Panc1 (cell line): ENCODE data around the gene ECT2L. TPM values are rescaled to one million over a fixed set of nuclear protein-coding genes. Genes with fewer than 3 reads are reported as not detected.

Source experiments
- ATAC-seq: fragments of 200-7000 bp; cut with Tn5 transposase; 2 replicates; pipeline ENCODE4 v1.9.1; 2020; ENCODE audit warnings: mild to moderate bottlenecking, moderate library complexity
- Bru-seq: library from RNA; stranded (reverse); fragments of 400-500 nt; gene quantifications from one replicate; lab custom pipeline; 2021; lab: Mats Ljungman, UMichigan
- BruChase-seq, 2 experiments: library from RNA; stranded (reverse); fragments of 400-500 nt; gene quantifications; one replicate each; lab custom pipeline; 2021; lab: Mats Ljungman, UMichigan
- BruUV-seq: library from RNA; stranded (reverse); fragments of 400-500 nt; replicated peaks from 2 replicates; lab custom pipeline; 2021; lab: Mats Ljungman, UMichigan
- CTCF ChIA-PET: fragments of 300-600 bp; sonication (Branson Sonifier 250); formaldehyde crosslinking; loops from one replicate; lab custom pipeline; 2022; ENCODE audit warnings: antibody characterized with exemption; lab: Charles Lee
- POLR2A ChIA-PET: fragments of 300-600 bp; sonication (Branson Sonifier 250); formaldehyde crosslinking; loops from one replicate; lab custom pipeline; 2022; ENCODE audit warnings: antibody characterized with exemption; lab: Charles Lee
- DNase-seq: peaks from one replicate; pipeline ENCODE4 v3.0.0-alpha.2; 2010; ENCODE audit warnings: low read depth, low spot score
- H3K27ac ChIP-seq: 2 replicates; pipeline ENCODE4 v1.5.1; 2011; ENCODE audit warnings: mild to moderate bottlenecking, low read length, inconsistent platforms
- H3K27me3 ChIP-seq: fragments of 200-500 bp; sonication (Bioruptor generic); 2 replicates; pipeline ENCODE4 v1.6.0; 2014; ENCODE audit warnings: low read length, inconsistent platforms; ENCODE audit not compliant: control insufficient read depth, insufficient read depth
- H3K36me3 ChIP-seq: fragments of 200-500 bp; sonication (Bioruptor generic); 2 replicates; pipeline ENCODE4 v1.5.1; 2014; ENCODE audit warnings: inconsistent platforms, mild to moderate bottlenecking, low read length, moderate library complexity; ENCODE audit not compliant: control insufficient read depth, insufficient read depth
- H3K4me1 ChIP-seq: 2 replicates; pipeline ENCODE4 v1.5.1; 2011; ENCODE audit warnings: inconsistent platforms, mild to moderate bottlenecking, low read length, moderate library complexity; ENCODE audit not compliant: control insufficient read depth, insufficient read depth
- H3K4me3 ChIP-seq, 2 experiments: 2 replicates each; pipeline ENCODE4 v1.5.1; 2011 to 2012; ENCODE audit warnings: low read depth in 2 of 2, low read length in 2 of 2, mild to moderate bottlenecking in 2 of 2, inconsistent platforms in 1 of 2, moderate library complexity in 1 of 2
- H3K9me3 ChIP-seq: fragments of 200-500 bp; sonication (Bioruptor generic); 2 replicates; pipeline ENCODE4 v1.5.1; 2014; ENCODE audit warnings: low read depth, mild to moderate bottlenecking, inconsistent platforms, low read length, moderate library complexity; ENCODE audit not compliant: control insufficient read depth, insufficient read depth
- POLR2AphosphoS5 ChIP-seq: IDR thresholded peaks from 2 replicates; pipeline ENCODE4 v1.6.1; 2012; ENCODE audit warnings: mild to moderate bottlenecking, low read depth, low read length, moderate library complexity
- REST ChIP-seq, 2 experiments: IDR thresholded peaks; 2 replicates each; pipeline ENCODE4 v1.6.1; 2011 to 2012; ENCODE audit warnings: low read depth in 2 of 2, control low read depth in 1 of 2, low read length in 1 of 2, mild to moderate bottlenecking in 1 of 2, moderate library complexity in 1 of 2; ENCODE audit not compliant: insufficient read depth in 1 of 2
- SIN3A ChIP-seq: IDR thresholded peaks from 2 replicates; pipeline ENCODE4 v1.6.1; 2012; ENCODE audit warnings: low read depth, mild to moderate bottlenecking, low read length, moderate library complexity, borderline replicate concordance; ENCODE audit not compliant: insufficient read depth
- TCF7L2 ChIP-seq: IDR thresholded peaks from 2 replicates; pipeline ENCODE4 v1.6.1; 2011; ENCODE audit warnings: mild to moderate bottlenecking, low read depth, low read length, inconsistent platforms
- in situ Hi-C: cut with HindIII; loops from 2 replicates; pipeline ENCODE4 v1.10.0; 2016; ENCODE audit warnings: low sequenced_read_pairs, low pct_unique_long_range_greater_than_20kb
- intact Hi-C: fragments of 100-400 bp; cut with micrococcal nuclease; formaldehyde crosslinking; loops from one replicate; pipeline ENCODE4 v1.10.0; 2022; ENCODE audit not compliant: unreplicated experiment
- long read RNA-seq: library from polyadenylated mRNA; unstranded; transcript quantifications from one replicate; pipeline ENCODE4 v2.0.0, GENCODE V29; 2021; ENCODE audit not compliant: unreplicated experiment
- polyA plus RNA-seq: library from polyadenylated mRNA; unstranded; fragments of >200 nt; gene quantifications from one replicate; pipeline ENCODE4 v1.2.1, GENCODE V29; 2012; ENCODE audit warnings: missing spikeins; ENCODE audit not compliant: insufficient read length
- total RNA-seq: library from RNA; stranded (reverse); gene quantifications from one replicate; pipeline ENCODE4 v1.2.1, GENCODE V29; 2021; ENCODE audit not compliant: unreplicated experiment
- TF ChIP-seq, protein P1 (sequence below): fragments of 450-650 bp; IDR thresholded peaks from 2 replicates; pipeline ENCODE4 v1.5.1; 2017; ENCODE audit warnings: mild to moderate bottlenecking

The ECT2L gene, protein sequence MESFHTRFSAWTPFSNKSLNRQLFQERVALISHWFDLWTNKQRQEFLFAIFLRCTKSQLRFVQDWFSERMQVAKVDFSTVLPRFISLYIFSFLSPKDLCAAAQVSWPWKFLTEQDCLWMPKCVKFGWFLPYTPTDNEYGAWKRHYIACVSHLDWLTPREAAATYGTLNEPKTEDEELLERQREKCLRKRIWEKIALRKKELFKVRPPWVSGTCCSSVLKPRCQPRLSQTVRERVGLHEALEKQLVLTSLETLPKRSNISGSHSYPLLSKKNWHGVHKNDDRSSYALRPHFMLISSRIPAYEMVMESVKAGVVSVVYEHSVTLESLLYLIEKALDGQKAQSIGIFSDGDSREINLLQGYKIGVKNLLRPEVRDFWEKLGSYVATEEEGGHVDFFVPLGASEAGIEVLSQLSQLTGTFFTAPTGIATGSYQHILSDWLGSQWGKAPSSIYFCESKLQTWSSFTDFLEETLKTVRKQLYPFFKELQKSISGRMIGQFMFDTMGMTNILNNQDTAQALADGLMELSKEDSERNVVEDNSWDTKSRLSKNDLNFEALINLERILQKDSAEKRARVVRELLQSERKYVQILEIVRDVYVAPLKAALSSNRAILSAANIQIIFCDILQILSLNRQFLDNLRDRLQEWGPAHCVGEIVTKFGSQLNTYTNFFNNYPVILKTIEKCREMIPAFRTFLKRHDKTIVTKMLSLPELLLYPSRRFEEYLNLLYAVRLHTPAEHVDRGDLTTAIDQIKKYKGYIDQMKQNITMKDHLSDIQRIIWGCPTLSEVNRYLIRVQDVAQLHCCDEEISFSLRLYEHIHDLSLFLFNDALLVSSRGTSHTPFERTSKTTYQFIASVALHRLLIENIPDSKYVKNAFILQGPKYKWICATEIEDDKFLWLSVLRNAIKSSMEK
- total RNA-seq (not detected), Bru-seq, nascent RNA (percentile 13 among the genes with signal in this experiment), BruChase-seq, experiment 1, labeled RNA remaining after a 2-hour chase (percentile 18 among the genes with signal in this experiment), BruChase-seq, experiment 2, labeled RNA remaining after a 6-hour chase (percentile 15 among the genes with signal in this experiment)
- not detected for polyA plus RNA-seq
- long read RNA-seq = 0 reads

DNA sequence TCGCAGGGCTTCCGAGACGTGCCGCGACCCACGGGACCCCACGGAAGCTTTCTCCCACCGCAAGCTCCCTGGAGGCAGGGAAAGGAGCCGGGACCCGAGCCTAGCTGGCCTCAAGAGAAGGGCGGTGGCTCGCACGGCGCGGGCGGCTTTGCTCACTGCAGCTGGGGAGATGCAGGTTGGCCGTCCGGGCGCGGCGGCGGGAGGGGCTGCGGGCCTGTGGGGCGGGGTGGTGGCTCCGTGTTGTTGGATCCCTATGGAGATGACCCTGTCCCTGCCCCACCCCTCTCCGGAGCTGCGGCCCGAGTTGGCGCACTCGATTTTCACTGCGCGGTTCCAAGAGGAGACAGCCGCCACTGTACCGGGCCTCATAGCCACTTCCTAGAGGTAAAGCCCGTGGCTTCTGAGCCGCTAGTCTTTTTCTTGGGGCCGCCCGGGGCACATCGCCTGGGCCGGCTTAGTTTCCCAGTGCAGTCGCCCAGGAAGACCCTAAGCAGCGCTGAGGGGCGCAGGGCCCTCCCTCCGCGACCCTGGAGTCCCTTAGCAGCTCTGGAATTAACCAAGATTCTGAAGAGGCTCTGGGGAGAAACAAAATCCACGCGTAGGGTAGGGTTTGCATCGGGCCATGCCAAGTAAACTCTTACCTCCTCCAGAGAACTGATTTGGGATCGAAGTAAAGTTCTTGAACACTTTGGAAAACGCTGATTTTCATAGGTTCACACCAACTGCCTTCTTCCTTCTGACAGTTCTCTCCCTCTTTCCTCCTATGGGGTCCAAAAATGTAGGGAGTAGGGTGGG lies at the start of gene ECT2L:
Gene ECT2L (plus strand): TSS at position 279 of the 795 bp plus-strand sequence. CDS start 17,188 bp downstream, outside the sequence.
- Histone ChIP-seq H3K27me3 (no peaks in the 10 kb centered on the region), H3K27ac (no peak within 1 kb of the TSS), H3K4me3 (peak within 1 kb of the TSS; percentile 13 to 14; a peak in 3 of 4 replicates), H3K9me3 (no peaks in the 10 kb centered on the region), H3K4me1 (no peaks in the 10 kb centered on the region), H3K36me3 (no peaks in the 10 kb centered on the region)
- DNase-seq = no peak
- no peak for TF ChIP-seq POLR2AphosphoS5
- TF ChIP-seq, protein P1, sequence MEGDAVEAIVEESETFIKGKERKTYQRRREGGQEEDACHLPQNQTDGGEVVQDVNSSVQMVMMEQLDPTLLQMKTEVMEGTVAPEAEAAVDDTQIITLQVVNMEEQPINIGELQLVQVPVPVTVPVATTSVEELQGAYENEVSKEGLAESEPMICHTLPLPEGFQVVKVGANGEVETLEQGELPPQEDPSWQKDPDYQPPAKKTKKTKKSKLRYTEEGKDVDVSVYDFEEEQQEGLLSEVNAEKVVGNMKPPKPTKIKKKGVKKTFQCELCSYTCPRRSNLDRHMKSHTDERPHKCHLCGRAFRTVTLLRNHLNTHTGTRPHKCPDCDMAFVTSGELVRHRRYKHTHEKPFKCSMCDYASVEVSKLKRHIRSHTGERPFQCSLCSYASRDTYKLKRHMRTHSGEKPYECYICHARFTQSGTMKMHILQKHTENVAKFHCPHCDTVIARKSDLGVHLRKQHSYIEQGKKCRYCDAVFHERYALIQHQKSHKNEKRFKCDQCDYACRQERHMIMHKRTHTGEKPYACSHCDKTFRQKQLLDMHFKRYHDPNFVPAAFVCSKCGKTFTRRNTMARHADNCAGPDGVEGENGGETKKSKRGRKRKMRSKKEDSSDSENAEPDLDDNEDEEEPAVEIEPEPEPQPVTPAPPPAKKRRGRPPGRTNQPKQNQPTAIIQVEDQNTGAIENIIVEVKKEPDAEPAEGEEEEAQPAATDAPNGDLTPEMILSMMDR = no peak
- no peak for TF ChIP-seq REST (IDR thresholded peaks at IDR 0.05; ENCODE audit: insufficient read depth in 1 of 2, low read depth in 2 of 2, low read length in 1 of 2)
- no peak for TF ChIP-seq SIN3A
- TF ChIP-seq TCF7L2 = no peak
- intact Hi-C loops = no loop called here
- ChIA-PET CTCF (no interaction called here), POLR2A (no interaction called here)
- ATAC-seq = peak; percentile 80
- in situ Hi-C loops = no loop called here
- BruUV-seq = no TSS peak

- Histone ChIP-seq H3K4me3 (no peak overlapping the region), H3K36me3 (no peaks in the 10 kb centered on the region), H3K4me1 (no peaks in the 10 kb centered on the region), H3K27me3 (no peaks in the 10 kb centered on the region), H3K27ac (no peak overlapping the region), H3K9me3 (no peaks in the 10 kb centered on the region)
- POLR2A ChIA-PET = no interaction called here
- in situ Hi-C loops (no loop called here), intact Hi-C loops (no loop called here)
- BruUV-seq = no TSS peak
- DNase-seq = no peak
- no peak for TF ChIP-seq TCF7L2
- TF ChIP-seq REST (IDR thresholded peaks at IDR 0.05; ENCODE audit: insufficient read depth in 1 of 2, low read depth in 2 of 2, low read length in 1 of 2) = no peak
- TF ChIP-seq, protein P1 = no peak
- no peak for TF ChIP-seq POLR2AphosphoS5
- no peak for TF ChIP-seq SIN3A
- CTCF ChIA-PET = no interaction called here
- ATAC-seq = no peak
These were observed 43.9 kb upstream of the ECT2L start for GRCh38 chr6:138752017-138752416.
